ENCODE results near the gene GTPBP1.

DNA sequence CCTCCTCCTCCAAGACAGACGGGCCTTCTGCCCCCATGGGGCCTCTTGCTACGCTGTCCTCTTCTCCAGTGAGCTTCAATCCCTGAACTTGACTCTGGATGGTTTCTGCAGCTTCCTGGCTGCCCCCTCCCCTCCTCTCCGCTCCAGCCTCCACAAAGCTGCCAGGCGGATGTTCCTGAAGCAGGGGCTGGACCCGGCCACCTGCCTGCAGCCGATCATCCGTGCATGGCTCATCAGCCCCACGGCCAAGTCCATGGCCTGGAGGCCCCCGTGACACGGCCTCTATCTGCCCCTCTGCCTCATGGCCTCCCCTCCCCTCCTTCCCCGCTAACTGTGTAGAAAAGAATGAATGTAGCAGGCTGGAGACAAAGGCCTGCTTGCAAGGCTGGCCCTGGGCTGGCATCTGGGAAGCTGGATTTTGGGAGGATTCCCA, 56.8 kb downstream of the GTPBP1 start:
- TF ChIP-seq, protein P1, sequence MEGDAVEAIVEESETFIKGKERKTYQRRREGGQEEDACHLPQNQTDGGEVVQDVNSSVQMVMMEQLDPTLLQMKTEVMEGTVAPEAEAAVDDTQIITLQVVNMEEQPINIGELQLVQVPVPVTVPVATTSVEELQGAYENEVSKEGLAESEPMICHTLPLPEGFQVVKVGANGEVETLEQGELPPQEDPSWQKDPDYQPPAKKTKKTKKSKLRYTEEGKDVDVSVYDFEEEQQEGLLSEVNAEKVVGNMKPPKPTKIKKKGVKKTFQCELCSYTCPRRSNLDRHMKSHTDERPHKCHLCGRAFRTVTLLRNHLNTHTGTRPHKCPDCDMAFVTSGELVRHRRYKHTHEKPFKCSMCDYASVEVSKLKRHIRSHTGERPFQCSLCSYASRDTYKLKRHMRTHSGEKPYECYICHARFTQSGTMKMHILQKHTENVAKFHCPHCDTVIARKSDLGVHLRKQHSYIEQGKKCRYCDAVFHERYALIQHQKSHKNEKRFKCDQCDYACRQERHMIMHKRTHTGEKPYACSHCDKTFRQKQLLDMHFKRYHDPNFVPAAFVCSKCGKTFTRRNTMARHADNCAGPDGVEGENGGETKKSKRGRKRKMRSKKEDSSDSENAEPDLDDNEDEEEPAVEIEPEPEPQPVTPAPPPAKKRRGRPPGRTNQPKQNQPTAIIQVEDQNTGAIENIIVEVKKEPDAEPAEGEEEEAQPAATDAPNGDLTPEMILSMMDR (IDR thresholded peaks at IDR 0.05; ENCODE audit: insufficient read depth, low read depth, low read length), result no peak
- TF ChIP-seq EZH2 (IDR thresholded peaks at IDR 0.05; ENCODE audit: insufficient read depth, low read length), result no peak
